ENCODE data around the gene ADAM8. TPM values are rescaled to one million over a fixed set of nuclear protein-coding genes. Genes with fewer than 3 reads are reported as not detected.

ADAM8 gene
- total RNA-seq, 1 donor from 2014 or later, result 3.6 TPM

DNA sequence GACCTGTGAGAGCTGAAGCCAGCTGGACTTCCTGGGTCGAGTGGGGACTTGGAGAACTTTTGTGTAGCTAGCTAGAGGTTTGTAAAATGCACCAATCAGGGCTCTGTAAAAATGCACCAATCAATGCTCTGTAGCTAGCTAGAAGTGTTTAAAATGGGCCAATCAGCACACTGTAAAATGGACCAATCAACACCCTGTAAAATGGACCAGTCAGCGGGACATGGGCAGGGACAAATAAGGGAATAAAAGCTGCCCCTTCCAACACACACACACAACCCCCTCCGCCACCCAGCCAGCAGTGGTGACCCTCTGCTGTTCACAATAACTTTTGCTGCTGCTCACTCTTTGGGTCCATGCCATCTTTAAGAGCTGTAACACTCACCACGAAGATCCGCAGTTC, 39.2 kb upstream of the ADAM8 start:
- TF ChIP-seq, protein P1, sequence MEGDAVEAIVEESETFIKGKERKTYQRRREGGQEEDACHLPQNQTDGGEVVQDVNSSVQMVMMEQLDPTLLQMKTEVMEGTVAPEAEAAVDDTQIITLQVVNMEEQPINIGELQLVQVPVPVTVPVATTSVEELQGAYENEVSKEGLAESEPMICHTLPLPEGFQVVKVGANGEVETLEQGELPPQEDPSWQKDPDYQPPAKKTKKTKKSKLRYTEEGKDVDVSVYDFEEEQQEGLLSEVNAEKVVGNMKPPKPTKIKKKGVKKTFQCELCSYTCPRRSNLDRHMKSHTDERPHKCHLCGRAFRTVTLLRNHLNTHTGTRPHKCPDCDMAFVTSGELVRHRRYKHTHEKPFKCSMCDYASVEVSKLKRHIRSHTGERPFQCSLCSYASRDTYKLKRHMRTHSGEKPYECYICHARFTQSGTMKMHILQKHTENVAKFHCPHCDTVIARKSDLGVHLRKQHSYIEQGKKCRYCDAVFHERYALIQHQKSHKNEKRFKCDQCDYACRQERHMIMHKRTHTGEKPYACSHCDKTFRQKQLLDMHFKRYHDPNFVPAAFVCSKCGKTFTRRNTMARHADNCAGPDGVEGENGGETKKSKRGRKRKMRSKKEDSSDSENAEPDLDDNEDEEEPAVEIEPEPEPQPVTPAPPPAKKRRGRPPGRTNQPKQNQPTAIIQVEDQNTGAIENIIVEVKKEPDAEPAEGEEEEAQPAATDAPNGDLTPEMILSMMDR (conservative IDR thresholded peaks at IDR 0.05), result no peak
- Mint-ChIP-seq H3K27me3 (ENCODE audit: low read depth) (peaks cover 12% of the 10 kb centered on the region), H3K4me3 (no peak overlapping the region), H3K4me1 (peaks cover 11% of the 10 kb centered on the region), H3K27ac (ENCODE audit: unreplicated experiment) (no peak overlapping the region), H3K36me3 (ENCODE audit: low read depth) (no peaks in the 10 kb centered on the region), H3K9me3 (peaks cover 4% of the 10 kb centered on the region)
- DNase-seq (ENCODE audit: low read depth, low spot score), result no peak

DNA sequence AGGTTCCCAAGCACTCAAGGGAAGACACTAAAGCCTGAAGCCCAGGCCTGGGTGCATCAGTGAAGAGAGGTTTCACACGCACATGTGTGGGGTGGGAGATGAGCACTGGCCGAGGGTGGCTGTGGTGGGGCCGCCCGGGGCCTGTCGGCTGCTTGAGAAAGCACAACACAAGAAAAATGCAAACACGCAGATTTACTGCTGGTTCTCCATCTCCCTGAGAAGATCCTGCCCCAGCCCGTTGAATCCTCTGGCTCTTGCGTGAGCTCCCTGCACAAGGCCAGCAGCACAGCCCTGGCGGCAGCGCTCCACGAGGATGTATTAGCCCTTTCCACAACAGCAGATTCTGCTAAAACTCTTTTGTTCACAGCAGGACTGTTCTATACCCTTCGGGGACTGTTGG, 38.2 kb upstream of the ADAM8 start:
- H3K9me3 Mint-ChIP-seq, result no peaks in the 10 kb centered on the region
- no peak for DNase-seq (ENCODE audit: low read depth, low spot score)
- no peak overlapping the region for H3K27ac Mint-ChIP-seq (ENCODE audit: unreplicated experiment)
- H3K4me3 Mint-ChIP-seq, result peak overlapping the region; percentile 34
- H3K27me3 Mint-ChIP-seq (ENCODE audit: low read depth), result peaks cover 7% of the 10 kb centered on the region
- peaks cover 11% of the 10 kb centered on the region for H3K4me1 Mint-ChIP-seq
- TF ChIP-seq, protein P1 (conservative IDR thresholded peaks at IDR 0.05), result no peak
- no peaks in the 10 kb centered on the region for H3K36me3 Mint-ChIP-seq (ENCODE audit: low read depth)

DNA sequence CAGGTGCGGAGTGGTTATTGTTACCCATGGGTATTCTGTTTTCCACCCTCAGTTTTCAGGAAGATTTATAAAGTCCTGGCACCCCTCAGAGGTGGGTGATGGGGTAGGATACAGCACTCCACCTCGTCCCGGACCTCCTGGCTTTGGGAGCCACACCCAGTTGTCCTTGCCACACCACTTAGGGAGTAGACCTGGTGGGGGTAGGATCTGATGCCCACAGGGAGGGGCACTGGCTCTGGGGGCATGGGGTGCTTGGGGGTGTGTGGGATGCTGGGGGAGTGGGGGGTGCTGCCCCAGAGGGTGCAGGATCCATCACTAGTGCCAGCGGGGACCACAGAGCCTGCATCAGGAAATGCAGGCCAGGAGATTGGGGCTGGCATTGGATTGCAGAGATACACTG, 36.5 kb upstream of the ADAM8 start:
- TF ChIP-seq, protein P1 (conservative IDR thresholded peaks at IDR 0.05), result no peak
- no peak overlapping the region for H3K4me3 Mint-ChIP-seq
- H3K4me1 Mint-ChIP-seq, result peaks cover 5% of the 10 kb centered on the region
- H3K27ac Mint-ChIP-seq (ENCODE audit: unreplicated experiment), result no peak overlapping the region
- no peak for DNase-seq (ENCODE audit: low read depth, low spot score)
- no peaks in the 10 kb centered on the region for H3K36me3 Mint-ChIP-seq (ENCODE audit: low read depth)
- no peaks in the 10 kb centered on the region for H3K9me3 Mint-ChIP-seq
- H3K27me3 Mint-ChIP-seq (ENCODE audit: low read depth), result no peaks in the 10 kb centered on the region

DNA sequence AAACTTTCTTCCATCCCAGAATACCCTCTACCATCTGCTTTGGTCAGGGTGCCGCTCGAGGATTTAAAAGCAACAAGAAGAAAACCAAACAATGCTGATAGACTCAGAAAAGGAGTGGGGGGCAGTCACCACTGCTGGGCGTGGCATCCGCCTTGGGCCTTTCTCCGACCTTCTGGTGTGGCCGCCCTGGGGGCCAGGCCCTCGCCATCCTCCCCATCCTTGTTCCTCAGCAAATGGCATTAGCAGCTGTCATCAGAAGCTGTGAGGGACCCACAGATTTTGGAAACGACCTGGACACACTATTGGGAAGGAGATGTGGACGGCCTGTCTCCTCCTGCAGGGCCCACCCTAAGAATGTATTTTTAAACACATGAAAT, 36.1 kb upstream of the ADAM8 start:
- TF ChIP-seq, protein P1 (conservative IDR thresholded peaks at IDR 0.05), result no peak
- DNase-seq (ENCODE audit: low read depth, low spot score), result no peak
- H3K36me3 Mint-ChIP-seq (ENCODE audit: low read depth), result peaks cover 2% of the 10 kb centered on the region
- H3K27me3 Mint-ChIP-seq (ENCODE audit: low read depth), result no peaks in the 10 kb centered on the region
- H3K9me3 Mint-ChIP-seq, result no peaks in the 10 kb centered on the region
- no peak overlapping the region for H3K4me3 Mint-ChIP-seq
- peaks cover 10% of the 10 kb centered on the region for H3K4me1 Mint-ChIP-seq
- no peak overlapping the region for H3K27ac Mint-ChIP-seq (ENCODE audit: unreplicated experiment)

DNA sequence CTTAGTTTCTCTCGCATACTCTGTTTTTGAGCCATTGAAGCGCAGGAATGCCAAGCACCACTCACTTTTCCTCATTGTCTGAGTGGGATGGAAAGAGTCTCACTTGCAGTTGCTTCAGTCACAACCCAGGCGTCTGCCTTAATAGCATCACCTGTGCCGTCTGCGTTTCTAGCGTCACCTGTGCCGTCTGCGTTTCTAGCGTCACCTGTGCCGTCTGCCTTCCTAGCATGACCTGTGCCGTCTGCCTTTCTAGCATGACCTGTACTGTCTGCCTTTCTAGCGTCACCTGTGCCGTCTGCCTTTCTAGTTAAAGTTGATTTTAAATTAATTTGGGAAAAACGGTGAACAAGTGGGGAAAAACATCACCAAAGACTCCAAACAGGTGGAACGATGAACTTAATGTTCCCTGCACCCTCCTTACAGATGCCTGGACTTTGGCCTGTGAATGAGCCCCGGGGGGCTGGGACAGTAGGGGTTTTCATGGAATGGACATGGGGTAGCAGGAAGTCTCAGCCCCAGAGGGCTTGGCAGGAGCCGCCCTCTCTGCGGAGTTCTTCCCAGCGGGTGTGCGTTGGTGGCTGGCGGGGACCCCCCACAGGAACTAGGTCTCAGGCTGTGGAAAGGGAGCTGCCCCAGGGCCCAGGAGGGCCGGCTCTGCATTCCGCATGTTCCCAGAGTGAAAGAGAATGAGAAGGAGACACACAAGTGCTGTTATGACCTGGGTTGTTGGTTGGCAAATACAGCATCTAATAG, 35.5 kb upstream of the ADAM8 start:
- TF ChIP-seq, protein P1 (conservative IDR thresholded peaks at IDR 0.05), result no peak
- no peak overlapping the region for H3K4me3 Mint-ChIP-seq
- H3K36me3 Mint-ChIP-seq (ENCODE audit: low read depth), result peaks cover 2% of the 10 kb centered on the region
- no peak overlapping the region for H3K27ac Mint-ChIP-seq (ENCODE audit: unreplicated experiment)
- H3K27me3 Mint-ChIP-seq (ENCODE audit: low read depth), result no peaks in the 10 kb centered on the region
- H3K9me3 Mint-ChIP-seq, result no peaks in the 10 kb centered on the region
- H3K4me1 Mint-ChIP-seq, result peaks cover 15% of the 10 kb centered on the region
- no peak for DNase-seq (ENCODE audit: low read depth, low spot score)
